Endodermal cell (in vitro differentiated cells): ENCODE data around the gene FIBCD1. TPM values are rescaled to one million over a fixed set of nuclear protein-coding genes. Genes with fewer than 3 reads are reported as not detected.

Source experiments
- DNase-seq: peaks from one replicate; pipeline ENCODE4 v3.0.0-alpha.2; 2017
- H3K27ac ChIP-seq: 2 replicates; pipeline ENCODE4 v1.5.1; 2013; ENCODE audit warnings: mild to moderate bottlenecking, low read depth, low read length, moderate library complexity
- H3K27me3 ChIP-seq: 2 replicates; pipeline ENCODE4 v1.6.1; 2013; ENCODE audit warnings: mild to moderate bottlenecking, low read length, moderate library complexity; ENCODE audit not compliant: insufficient read depth, control insufficient read depth, poor library complexity, severe bottlenecking
- H3K36me3 ChIP-seq: 2 replicates; pipeline ENCODE4 v1.7.0; 2013; ENCODE audit warnings: mild to moderate bottlenecking, low read length, moderate library complexity; ENCODE audit not compliant: control insufficient read depth, insufficient read depth
- H3K4me1 ChIP-seq: one replicate; pipeline ENCODE4 v1.7.0; 2013; ENCODE audit warnings: low read length; ENCODE audit not compliant: control insufficient read depth, insufficient read depth
- H3K4me3 ChIP-seq: 2 replicates; pipeline ENCODE4 v1.5.1; 2013; ENCODE audit warnings: mild to moderate bottlenecking, low read length, moderate library complexity
- H3K9ac ChIP-seq: 2 replicates; pipeline ENCODE4 v1.6.1; 2013; ENCODE audit warnings: mild to moderate bottlenecking, low read length, moderate library complexity; ENCODE audit not compliant: poor library complexity, severe bottlenecking; ENCODE audit errors: extremely low read depth
- H3K9me3 ChIP-seq: 2 replicates; pipeline ENCODE4 v1.6.1; 2013; ENCODE audit warnings: mild to moderate bottlenecking, low read length, moderate library complexity; ENCODE audit not compliant: control insufficient read depth
- H3K27ac Mint-ChIP-seq: 2 replicates; pipeline ENCODE4 v1.8.0; 2020; ENCODE audit warnings: mixed read lengths
- H3K27me3 Mint-ChIP-seq: 2 replicates; pipeline ENCODE4 v1.8.0; 2021; ENCODE audit warnings: mild to moderate bottlenecking, mixed read lengths; ENCODE audit not compliant: insufficient read depth
- H3K36me3 Mint-ChIP-seq: 2 replicates; pipeline ENCODE4 v1.8.0; 2020; ENCODE audit warnings: low read depth, mixed read lengths
- H3K4me1 Mint-ChIP-seq: 2 replicates; pipeline ENCODE4 v1.8.0; 2020; ENCODE audit warnings: mixed read lengths
- H3K4me3 Mint-ChIP-seq: 2 replicates; pipeline ENCODE4 v1.8.0; 2020; ENCODE audit warnings: mild to moderate bottlenecking, moderate library complexity, mixed read lengths
- H3K9me3 Mint-ChIP-seq: 2 replicates; pipeline ENCODE4 v1.8.0; 2020; ENCODE audit warnings: mild to moderate bottlenecking, mixed read lengths
- CTCF ChIP-seq: fragments of 200-600 bp; sonication (generic); conservative IDR thresholded peaks from 2 replicates; pipeline ENCODE4 v1.5.0; 2021; ENCODE audit warnings: antibody characterized with exemption, mild to moderate bottlenecking
- WGBS, 2 experiments: methylation state at CpG; one replicate each; pipeline versions ENCODE4 v1.1.5 to v1.1.7; 2013; ENCODE audit warnings: missing lambda C conversion rate in 2 of 2, mixed read lengths in 1 of 2; ENCODE audit not compliant: insufficient coverage in 1 of 2, insufficient read length in 1 of 2; 5-methylcytosine and 5-hydroxymethylcytosine counted together
- total RNA-seq, 2 donors: library from RNA; stranded (reverse); fragmentation: NEBNext Ultra II Directional in 1 of 2; extraction: Animal tissue kit (Norgen Biotek cat#: 25700) in 1 of 2; gene quantifications; 2 replicates in 1 of 2; 3 replicates in 1 of 2; pipeline ENCODE4 v1.2.1, GENCODE V29; 2021

The FIBCD1 gene
- total RNA-seq, 2 donors from 2014 or later, result 2.8 to 3.7 TPM

GRCh38 chr9:130922893-130923610 is 16.0 kb downstream of the FIBCD1 start:
- Mint-ChIP-seq H3K4me3 (no peak overlapping the region), H3K36me3 (no peaks in the 10 kb centered on the region), H3K27ac (peak overlapping the region; percentile 61), H3K4me1 (no peaks in the 10 kb centered on the region), H3K27me3 (no peaks in the 10 kb centered on the region), H3K9me3 (no peaks in the 10 kb centered on the region)
- H3K4me1 ChIP-seq, result no peaks in the 10 kb centered on the region
- no peak overlapping the region for H3K4me3 ChIP-seq
- H3K36me3 ChIP-seq, result no peaks in the 10 kb centered on the region
- DNase-seq, result peak; percentile 73
- TF ChIP-seq CTCF, result no peak
- no peaks in the 10 kb centered on the region for H3K9me3 ChIP-seq
- H3K27me3 ChIP-seq, result no peaks in the 10 kb centered on the region
- H3K9ac ChIP-seq, result no peak overlapping the region
- 77 to 85% methylated on average over 13 to 16 of the region's 16 CpGs for WGBS, 2 experiments
- H3K27ac ChIP-seq, result no peak overlapping the region

- Histone ChIP-seq H3K4me1 (no peaks in the 10 kb centered on the region), H3K9me3 (no peaks in the 10 kb centered on the region), H3K4me3 (no peak overlapping the region), H3K27me3 (no peaks in the 10 kb centered on the region), H3K9ac (no peak overlapping the region), H3K27ac (peak overlapping the region; percentile 72), H3K36me3 (no peaks in the 10 kb centered on the region)
- no peaks in the 10 kb centered on the region for H3K27me3 Mint-ChIP-seq
- DNase-seq, result no peak
- H3K4me1 Mint-ChIP-seq, result no peaks in the 10 kb centered on the region
- H3K36me3 Mint-ChIP-seq, result no peaks in the 10 kb centered on the region
- H3K4me3 Mint-ChIP-seq, result no peak overlapping the region
- H3K9me3 Mint-ChIP-seq, result no peaks in the 10 kb centered on the region
- peak overlapping the region; percentile 61 for H3K27ac Mint-ChIP-seq
- no peak for TF ChIP-seq CTCF
- 89 to 92% methylated on average over 24 to 31 of the region's 31 CpGs for WGBS, 2 experiments
Measured at GRCh38 chr9:130921989-130922892, 16.8 kb downstream of the FIBCD1 start.

- Histone ChIP-seq H3K9me3 (no peaks in the 10 kb centered on the region), H3K9ac (no peak overlapping the region), H3K27me3 (no peaks in the 10 kb centered on the region), H3K36me3 (no peaks in the 10 kb centered on the region), H3K27ac (peak overlapping the region; percentile 72), H3K4me1 (no peaks in the 10 kb centered on the region), H3K4me3 (no peak overlapping the region)
- no peak overlapping the region for H3K4me3 Mint-ChIP-seq
- DNase-seq, result no peak
- TF ChIP-seq CTCF, result no peak
- H3K36me3 Mint-ChIP-seq, result no peaks in the 10 kb centered on the region
- 86 to 91% methylated on average over 29 of the region's 29 CpGs for WGBS, 2 experiments
- H3K27ac Mint-ChIP-seq, result peak overlapping the region; percentile 55
- no peaks in the 10 kb centered on the region for H3K27me3 Mint-ChIP-seq
- H3K4me1 Mint-ChIP-seq, result no peaks in the 10 kb centered on the region
- H3K9me3 Mint-ChIP-seq, result no peaks in the 10 kb centered on the region
Measured at GRCh38 chr9:130921300-130921988, 17.6 kb downstream of the FIBCD1 start.
